Large intestine (tissue), 3 donors: ENCODE measurements around the gene GPATCH1. TPM values are rescaled to one million over a fixed set of nuclear protein-coding genes. Genes with fewer than 3 reads are reported as not detected.

Source experiments
- DNase-seq, 2 donors: peaks; one replicate each; pipeline versions ENCODE4 v3.0.0 to v3.0.0-alpha.2; 2013
- H3K27ac ChIP-seq: one replicate; pipeline ENCODE4 v1.5.1; 2013; ENCODE audit warnings: low read length
- H3K27me3 ChIP-seq: 2 replicates; pipeline ENCODE4 v1.6.1; 2013; ENCODE audit warnings: low read length; ENCODE audit not compliant: control insufficient read depth, insufficient read depth
- H3K36me3 ChIP-seq: 2 replicates; pipeline ENCODE4 v1.6.1; 2013; ENCODE audit warnings: low read length; ENCODE audit not compliant: control insufficient read depth, insufficient read depth
- H3K4me1 ChIP-seq: one replicate; pipeline ENCODE4 v1.6.1; 2013; ENCODE audit warnings: low read length; ENCODE audit not compliant: control insufficient read depth, insufficient read depth
- H3K4me3 ChIP-seq: one replicate; pipeline ENCODE4 v1.5.1; 2013; ENCODE audit warnings: low read length
- H3K9me3 ChIP-seq: one replicate; pipeline ENCODE4 v1.6.1; 2013; ENCODE audit warnings: mild to moderate bottlenecking, low read depth, low read length, moderate library complexity; ENCODE audit not compliant: control insufficient read depth
- WGBS: methylation state at CpG from one replicate; pipeline ENCODE4 v1.1.5; 2013; ENCODE audit warnings: low lambda C conversion rate; ENCODE audit not compliant: insufficient coverage; 5-methylcytosine and 5-hydroxymethylcytosine counted together
- polyA plus RNA-seq: library from polyadenylated mRNA; unstranded; fragments of 120-200 nt; gene quantifications from one replicate; pipeline ENCODE4 v1.2.1, GENCODE V29; 2013

GPATCH1 gene
- polyA plus RNA-seq, 1 donor: 11.9 TPM

DNA sequence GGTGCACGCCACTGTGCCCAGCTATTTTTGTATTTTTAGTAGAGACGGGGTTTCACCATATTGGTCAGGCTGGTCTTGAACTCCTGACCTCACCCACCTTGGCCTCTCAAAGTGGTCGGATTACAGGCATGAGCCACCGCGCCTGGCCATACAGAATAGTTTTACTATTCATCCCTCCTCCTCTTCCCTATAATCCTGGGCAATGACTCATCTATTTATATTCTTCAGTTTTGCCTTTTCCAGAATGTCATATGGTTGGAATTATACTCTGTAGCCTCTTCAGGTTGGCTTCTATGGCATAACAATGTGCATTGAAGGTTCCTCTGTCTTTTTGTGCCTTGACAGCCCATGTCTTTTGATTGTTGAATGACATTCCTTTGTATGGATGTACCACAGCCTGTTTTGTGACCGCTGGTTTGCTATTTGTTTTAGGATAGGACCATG is 91.0 kb downstream of the GPATCH1 start:
- Histone ChIP-seq H3K4me1 (peaks cover 8% of the 10 kb centered on the region), H3K36me3 (no peaks in the 10 kb centered on the region), H3K27ac (no peak overlapping the region), H3K9me3 (peaks cover 6% of the 10 kb centered on the region), H3K4me3 (no peak overlapping the region), H3K27me3 (no peaks in the 10 kb centered on the region)
- WGBS: 100% methylated on average over 1 of the region's 6 CpGs
- no peak for DNase-seq

DNA sequence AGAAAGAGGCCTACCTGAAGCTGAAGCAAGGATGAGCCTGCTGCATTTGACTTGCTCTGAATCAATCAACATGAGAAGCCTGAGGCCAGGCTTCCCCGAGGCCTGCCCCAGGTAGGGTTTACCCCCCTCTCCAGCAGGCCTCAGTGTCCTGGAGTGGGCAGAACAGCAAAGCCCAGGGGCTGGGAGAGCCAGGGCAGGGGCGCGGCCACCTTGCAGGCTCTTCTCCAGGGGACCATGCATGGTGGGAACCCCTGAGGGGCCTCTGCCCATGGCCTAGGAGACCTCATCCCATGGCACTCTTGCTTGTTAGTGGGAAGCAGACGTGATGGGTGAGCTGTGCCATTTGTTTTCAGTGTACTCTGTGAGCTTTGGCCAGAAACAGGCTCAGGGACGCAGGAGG is 93.2 kb downstream of the GPATCH1 start:
- WGBS: no CpG with 5 or more reads among the region's 5 CpGs
- H3K4me1 ChIP-seq: peaks cover 13% of the 10 kb centered on the region
- DNase-seq: no peak
- H3K9me3 ChIP-seq: no peaks in the 10 kb centered on the region
- H3K36me3 ChIP-seq: no peaks in the 10 kb centered on the region
- no peak overlapping the region for H3K4me3 ChIP-seq
- no peak overlapping the region for H3K27ac ChIP-seq
- no peaks in the 10 kb centered on the region for H3K27me3 ChIP-seq

DNA sequence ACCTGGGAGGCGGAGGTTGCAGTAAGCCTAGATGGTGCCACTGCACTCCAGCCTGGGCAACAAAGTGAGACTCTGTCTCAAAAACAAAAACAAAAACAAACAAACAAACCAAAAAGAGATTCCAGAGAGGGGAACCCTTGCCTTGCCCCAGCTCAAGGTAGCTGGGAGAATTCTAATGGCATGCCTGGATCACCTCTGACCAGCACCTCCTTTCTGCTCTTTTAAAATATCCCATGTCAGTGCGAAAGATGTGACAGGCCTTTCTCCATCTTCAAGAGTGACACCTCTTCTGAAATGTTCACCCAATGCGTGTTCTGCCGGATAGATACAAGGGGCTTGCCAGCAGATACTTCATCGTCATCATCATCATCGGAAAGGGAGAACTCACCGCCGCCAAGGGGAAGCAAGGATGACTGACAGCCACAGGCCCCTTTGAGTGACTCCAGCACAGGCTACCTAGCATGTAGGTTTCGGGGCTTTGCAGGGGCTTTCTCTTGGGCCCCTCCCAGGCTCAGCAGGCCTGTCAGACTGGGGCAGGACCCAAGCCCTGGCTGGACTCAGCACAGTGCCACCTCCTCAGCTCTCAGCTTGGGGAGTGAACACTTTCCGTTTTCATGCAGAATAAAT is 94.3 kb downstream of the GPATCH1 start:
- no CpG with 5 or more reads among the region's 10 CpGs for WGBS
- Histone ChIP-seq H3K36me3 (no peaks in the 10 kb centered on the region), H3K4me3 (no peak overlapping the region), H3K9me3 (no peaks in the 10 kb centered on the region), H3K27ac (no peak overlapping the region), H3K27me3 (no peaks in the 10 kb centered on the region), H3K4me1 (peaks cover 13% of the 10 kb centered on the region)
- DNase-seq: no peak

DNA sequence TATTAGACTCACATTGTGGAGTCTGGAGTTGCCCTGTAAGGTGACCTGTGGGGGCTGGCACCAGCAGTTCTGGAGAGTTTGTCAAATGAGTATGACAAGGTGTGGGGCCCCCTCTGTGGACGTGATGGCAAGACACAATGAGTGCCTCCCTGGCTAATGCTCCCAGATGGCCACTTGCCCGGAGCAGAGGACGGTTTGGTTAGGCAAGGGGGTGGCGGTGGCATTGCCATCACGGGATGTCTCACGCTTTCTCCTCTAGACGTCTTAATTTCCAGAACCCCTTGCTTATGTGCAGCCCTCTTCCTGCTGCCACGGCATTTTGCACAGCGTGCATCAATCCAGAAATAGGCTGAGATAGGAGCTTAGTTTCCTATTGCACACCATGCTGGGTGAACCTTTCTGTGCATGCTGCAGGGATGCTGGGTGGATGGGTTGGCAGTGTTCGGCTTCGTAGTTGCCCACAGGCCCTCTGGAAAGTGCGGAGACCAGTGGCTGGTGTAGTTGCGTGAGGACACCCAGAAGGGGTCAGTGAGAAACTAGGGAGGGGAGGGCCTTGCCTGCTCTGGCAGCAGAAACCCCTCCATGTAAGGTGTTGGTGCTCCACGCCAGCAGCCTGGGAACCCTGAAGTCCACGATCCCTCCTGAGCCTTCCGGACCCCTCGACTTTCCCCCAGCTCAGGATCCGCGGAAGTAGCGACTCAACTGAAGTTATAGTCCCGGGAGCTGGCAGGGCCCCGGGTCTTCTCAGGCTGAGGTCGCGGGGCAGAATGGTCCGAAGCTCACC is 95.1 kb downstream of the GPATCH1 start:
- Histone ChIP-seq H3K4me1 (peaks cover 13% of the 10 kb centered on the region), H3K4me3 (peak overlapping the region; percentile 79), H3K36me3 (no peaks in the 10 kb centered on the region), H3K27me3 (no peaks in the 10 kb centered on the region), H3K27ac (peak overlapping the region; percentile 83), H3K9me3 (no peaks in the 10 kb centered on the region)
- no peak for DNase-seq
- WGBS: no CpG with 5 or more reads among the region's 25 CpGs

DNA sequence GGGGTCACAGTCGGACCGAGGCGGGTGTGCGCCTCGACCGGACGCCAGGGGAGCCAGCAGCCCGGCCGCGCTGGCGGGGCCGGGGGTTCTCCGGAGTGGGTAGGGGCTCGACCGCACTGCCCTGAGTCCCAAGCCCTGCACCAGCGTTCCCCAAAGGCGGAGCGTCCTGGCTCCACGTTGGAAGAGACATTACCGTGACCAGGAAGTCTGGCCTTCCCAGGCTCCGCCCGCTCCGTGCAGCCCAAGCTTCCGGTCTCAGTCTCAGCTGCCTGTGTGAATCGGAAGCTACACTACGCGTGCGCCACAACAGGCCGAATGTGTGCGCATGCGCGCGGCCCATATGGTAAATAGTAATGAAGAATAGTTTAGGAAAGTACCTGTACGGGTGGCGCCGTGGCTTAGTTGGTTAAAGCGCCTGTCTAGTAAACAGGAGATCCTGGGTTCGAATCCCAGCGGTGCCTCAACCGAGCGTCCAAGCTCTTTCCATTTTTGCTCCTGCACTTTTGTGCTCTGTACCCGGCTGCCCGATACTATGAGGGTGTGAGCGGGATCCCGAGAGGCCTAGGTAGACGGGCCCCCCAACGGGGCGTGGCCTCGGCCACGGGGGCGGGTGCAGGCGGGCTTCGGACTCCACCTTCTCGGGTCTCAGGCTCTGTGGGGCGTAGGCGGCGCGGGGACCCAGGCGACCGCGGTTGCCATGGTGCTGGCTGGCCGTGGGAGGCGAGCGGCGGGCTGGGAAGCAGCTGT is 95.9 kb downstream of the GPATCH1 start:
- DNase-seq: peak; percentile 98 to 99
- Histone ChIP-seq H3K27ac (peak overlapping the region; percentile 85), H3K27me3 (no peaks in the 10 kb centered on the region), H3K4me3 (peak overlapping the region; percentile 79), H3K9me3 (no peaks in the 10 kb centered on the region), H3K4me1 (peaks cover 13% of the 10 kb centered on the region), H3K36me3 (no peaks in the 10 kb centered on the region)
- WGBS: no CpG with 5 or more reads among the region's 65 CpGs

DNA sequence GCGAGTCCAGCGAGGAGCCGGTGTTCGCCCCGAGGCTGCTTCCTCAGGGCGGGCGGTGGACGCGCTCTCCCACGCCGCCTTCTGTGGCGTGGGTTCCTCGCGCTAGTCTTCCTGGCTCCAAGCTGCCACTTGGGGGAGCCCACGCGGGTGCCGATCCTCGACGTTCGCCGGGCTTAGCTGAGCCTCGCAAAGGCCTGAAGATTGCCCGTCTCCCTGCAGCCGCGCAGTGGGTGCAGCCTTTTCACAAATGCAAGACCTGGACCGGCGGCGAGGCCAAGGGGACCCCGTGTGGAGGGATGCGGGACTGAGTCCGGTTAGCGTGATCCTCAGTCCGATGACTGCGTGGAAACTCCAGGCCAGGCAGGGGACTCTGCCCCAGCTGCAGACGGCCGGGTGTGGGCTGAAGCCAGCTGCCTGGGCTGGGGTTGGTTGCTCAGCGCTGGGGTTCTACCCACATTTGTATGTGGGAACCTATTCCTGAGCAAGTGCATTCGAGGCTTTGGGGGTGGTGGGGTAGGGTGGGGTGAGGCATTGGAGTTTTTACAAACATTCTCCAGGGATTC is 96.5 kb downstream of the GPATCH1 start:
- no peaks in the 10 kb centered on the region for H3K36me3 ChIP-seq
- H3K9me3 ChIP-seq: no peaks in the 10 kb centered on the region
- H3K27ac ChIP-seq: peak overlapping the region; percentile 85
- H3K27me3 ChIP-seq: no peaks in the 10 kb centered on the region
- no CpG with 5 or more reads among the region's 38 CpGs for WGBS
- no peak for DNase-seq
- H3K4me3 ChIP-seq: peak overlapping the region; percentile 79
- peaks cover 13% of the 10 kb centered on the region for H3K4me1 ChIP-seq

Other genes starting within 250 kb of the GPATCH1 start
- gene SLC7A9, start 211.4 kb upstream of the GPATCH1 start, polyA plus RNA-seq: 60.9 TPM
- 14.4 TPM for gene CEP89, start 109.2 kb upstream of the GPATCH1 start, polyA plus RNA-seq
- gene FAAP24, start 108.9 kb upstream of the GPATCH1 start, polyA plus RNA-seq: 3.1 TPM
- gene RHPN2, start 16.3 kb upstream of the GPATCH1 start, polyA plus RNA-seq: 34.4 TPM
- 0.54 TPM for gene WDR88, start 50.9 kb downstream of the GPATCH1 start, polyA plus RNA-seq
- 37.8 TPM for gene LRP3, start 113.1 kb downstream of the GPATCH1 start, polyA plus RNA-seq
- gene SLC7A10, start 144.7 kb downstream of the GPATCH1 start, polyA plus RNA-seq: 20.9 TPM
- 125 TPM for gene CEBPA, start 221.4 kb downstream of the GPATCH1 start, polyA plus RNA-seq